ENCODE measurements around the gene TTC13.

GRCh38 chr1:230867101-230867902 is 111.4 kb downstream of the TTC13 start:
- TF ChIP-seq POLR2A (IDR thresholded peaks at IDR 0.05) = no peak
- TF ChIP-seq, protein P1, sequence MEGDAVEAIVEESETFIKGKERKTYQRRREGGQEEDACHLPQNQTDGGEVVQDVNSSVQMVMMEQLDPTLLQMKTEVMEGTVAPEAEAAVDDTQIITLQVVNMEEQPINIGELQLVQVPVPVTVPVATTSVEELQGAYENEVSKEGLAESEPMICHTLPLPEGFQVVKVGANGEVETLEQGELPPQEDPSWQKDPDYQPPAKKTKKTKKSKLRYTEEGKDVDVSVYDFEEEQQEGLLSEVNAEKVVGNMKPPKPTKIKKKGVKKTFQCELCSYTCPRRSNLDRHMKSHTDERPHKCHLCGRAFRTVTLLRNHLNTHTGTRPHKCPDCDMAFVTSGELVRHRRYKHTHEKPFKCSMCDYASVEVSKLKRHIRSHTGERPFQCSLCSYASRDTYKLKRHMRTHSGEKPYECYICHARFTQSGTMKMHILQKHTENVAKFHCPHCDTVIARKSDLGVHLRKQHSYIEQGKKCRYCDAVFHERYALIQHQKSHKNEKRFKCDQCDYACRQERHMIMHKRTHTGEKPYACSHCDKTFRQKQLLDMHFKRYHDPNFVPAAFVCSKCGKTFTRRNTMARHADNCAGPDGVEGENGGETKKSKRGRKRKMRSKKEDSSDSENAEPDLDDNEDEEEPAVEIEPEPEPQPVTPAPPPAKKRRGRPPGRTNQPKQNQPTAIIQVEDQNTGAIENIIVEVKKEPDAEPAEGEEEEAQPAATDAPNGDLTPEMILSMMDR (IDR thresholded peaks at IDR 0.05) = no peak
- no peak for TF ChIP-seq POLR2AphosphoS5 (IDR thresholded peaks at IDR 0.05)
